ENCODE measurements around the gene SELENON. TPM values are rescaled to one million over a fixed set of nuclear protein-coding genes. Genes with fewer than 3 reads are reported as not detected.

Gene SELENON, protein sequence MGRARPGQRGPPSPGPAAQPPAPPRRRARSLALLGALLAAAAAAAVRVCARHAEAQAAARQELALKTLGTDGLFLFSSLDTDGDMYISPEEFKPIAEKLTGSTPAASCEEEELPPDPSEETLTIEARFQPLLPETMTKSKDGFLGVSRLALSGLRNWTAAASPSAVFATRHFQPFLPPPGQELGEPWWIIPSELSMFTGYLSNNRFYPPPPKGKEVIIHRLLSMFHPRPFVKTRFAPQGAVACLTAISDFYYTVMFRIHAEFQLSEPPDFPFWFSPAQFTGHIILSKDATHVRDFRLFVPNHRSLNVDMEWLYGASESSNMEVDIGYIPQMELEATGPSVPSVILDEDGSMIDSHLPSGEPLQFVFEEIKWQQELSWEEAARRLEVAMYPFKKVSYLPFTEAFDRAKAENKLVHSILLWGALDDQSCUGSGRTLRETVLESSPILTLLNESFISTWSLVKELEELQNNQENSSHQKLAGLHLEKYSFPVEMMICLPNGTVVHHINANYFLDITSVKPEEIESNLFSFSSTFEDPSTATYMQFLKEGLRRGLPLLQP
- polyA plus RNA-seq (2013, experiment 1 of 4), result 133 TPM
- polyA plus RNA-seq (2013, experiment 2 of 4), result 139 TPM
- 118 TPM for polyA plus RNA-seq (2013, experiment 3 of 4)
- polyA plus RNA-seq (2013, experiment 4 of 4), result 124 TPM

DNA sequence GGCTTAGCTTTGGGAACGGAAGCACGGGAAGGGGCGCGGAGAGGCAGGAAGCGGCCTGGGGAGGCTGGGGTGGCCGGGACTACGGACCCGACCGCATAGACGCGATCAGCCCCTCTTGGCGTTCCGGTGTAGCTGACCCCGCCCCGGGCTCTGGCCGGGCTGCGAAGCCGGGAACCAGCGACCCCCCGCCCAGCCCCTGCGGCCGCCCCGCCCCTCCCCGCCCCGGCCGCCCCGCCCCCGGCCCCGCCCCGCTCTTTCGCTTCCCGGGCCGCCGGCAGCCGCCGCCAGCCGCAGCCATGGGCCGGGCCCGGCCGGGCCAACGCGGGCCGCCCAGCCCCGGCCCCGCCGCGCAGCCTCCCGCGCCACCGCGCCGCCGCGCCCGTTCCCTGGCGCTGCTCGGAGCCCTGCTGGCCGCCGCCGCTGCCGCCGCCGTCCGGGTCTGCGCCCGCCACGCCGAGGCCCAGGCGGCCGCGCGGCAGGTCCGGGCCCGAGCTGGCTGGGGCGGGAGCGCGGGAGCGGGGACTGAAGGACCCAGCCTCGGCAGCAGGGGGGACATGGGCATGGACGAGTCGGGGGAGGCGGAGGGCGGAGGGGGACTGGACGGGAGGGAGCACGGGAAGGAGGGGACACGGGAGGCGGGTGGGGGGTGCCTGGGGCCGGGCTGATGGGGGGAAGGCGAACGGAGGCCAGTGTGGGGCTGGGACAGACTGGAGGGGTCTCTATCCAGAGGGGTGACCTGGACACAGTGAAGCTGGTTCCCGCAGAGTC, at the start of gene SELENON:
Gene SELENON, plus strand, starts transcription at position 259 of the 768 bp plus-strand sequence. Its CDS starts 38 bp downstream, at position 297.
- Histone ChIP-seq H3K27ac (ENCODE audit: insufficient read depth, low read depth, low read length, poor library complexity, severe bottlenecking) (no peak within 1 kb of the TSS), H3K4me3 (ENCODE audit: insufficient read depth, low read depth, low read length) (peak within 1 kb of the TSS; percentile 50), H3K36me3 (ENCODE audit: control insufficient read depth, insufficient read depth, low read length) (no peaks in the 10 kb centered on the region), H3K4me1 (ENCODE audit: control insufficient read depth, insufficient read depth, low read length) (peaks cover 22% of the 10 kb centered on the region), H3K27me3 (ENCODE audit: control insufficient read depth, insufficient read depth, low read length, poor library complexity, severe bottlenecking) (no peaks in the 10 kb centered on the region), H3K9me3 (ENCODE audit: control insufficient read depth, low read length) (no peaks in the 10 kb centered on the region)
- 1% methylated on average over 91 of the region's 91 CpGs for WGBS, 2 experiments

DNA sequence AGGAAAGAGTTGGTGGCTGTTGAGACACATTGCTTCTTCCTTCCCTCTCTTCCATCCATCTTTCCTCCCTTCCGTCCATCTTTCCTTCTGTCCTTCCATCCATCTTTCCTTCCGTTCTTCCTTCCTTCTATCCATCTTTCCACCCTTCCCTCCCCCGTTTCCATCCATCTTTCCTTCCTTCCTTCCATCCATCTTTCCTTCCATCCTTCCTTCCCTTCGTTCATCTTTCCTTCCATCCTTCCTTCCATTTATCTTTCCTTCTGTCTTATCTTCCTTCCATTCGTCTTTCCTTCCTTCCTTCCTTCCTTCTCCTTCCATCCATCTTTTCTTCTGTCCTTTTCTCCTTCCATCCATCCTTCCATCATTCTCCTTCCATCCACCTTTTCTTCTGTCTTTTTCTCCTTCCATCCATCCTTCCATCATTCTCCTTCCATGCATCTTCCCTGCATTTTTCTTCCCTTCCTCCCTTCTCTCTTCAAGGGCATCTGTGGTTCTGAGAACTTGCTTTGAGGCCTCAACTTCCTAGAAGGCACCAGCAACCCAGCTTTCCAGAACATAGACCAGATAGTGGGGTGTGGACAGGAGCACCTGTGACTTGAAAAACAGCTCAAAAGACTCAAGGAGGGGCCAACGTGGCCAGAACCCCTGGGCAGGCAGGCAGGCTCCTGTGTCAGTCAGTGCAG, 48.9 kb upstream of the SELENON start:
- H3K27me3 ChIP-seq (ENCODE audit: control insufficient read depth, insufficient read depth, low read length, poor library complexity, severe bottlenecking), result no peaks in the 10 kb centered on the region
- 82 to 83% methylated on average over 6 of the region's 6 CpGs for WGBS, 2 experiments
- H3K36me3 ChIP-seq (ENCODE audit: control insufficient read depth, insufficient read depth, low read length), result no peaks in the 10 kb centered on the region

DNA sequence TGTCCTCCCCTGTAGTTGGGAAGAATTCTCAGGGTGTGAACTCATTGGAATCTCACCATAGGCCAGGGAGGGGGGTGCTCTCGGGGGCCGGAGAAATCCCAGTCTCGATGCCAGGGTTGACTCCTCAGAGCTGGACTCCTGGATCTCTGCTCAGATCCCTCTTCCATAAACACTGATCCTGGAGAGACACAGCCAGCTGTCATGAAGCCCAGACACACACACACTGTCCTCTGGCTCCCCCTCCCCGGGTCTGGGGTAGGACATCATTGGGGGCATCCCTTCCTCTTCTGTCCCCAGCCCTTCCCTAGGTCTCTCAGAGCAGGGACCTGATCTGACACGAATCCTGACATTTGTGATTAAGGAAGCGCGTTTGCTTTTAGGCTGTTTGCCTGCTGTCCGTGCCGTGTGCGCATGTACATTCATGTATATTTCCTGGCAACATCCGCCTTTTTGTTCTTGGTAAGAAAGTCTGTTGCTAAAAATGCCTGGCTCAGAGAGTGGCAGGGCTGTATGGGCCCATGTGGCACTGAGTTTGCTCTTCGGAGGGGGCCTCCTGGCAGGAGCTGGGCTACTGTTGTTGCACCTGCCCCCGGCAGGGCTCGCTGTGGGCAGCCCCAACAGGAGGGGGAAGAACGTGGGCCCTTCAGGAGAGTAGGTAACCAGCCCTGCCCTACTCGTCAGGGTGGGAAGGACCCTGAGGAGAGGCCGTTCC, 45.4 kb upstream of the SELENON start:
- no peaks in the 10 kb centered on the region for H3K27me3 ChIP-seq (ENCODE audit: control insufficient read depth, insufficient read depth, low read length, poor library complexity, severe bottlenecking)
- 91% methylated on average over 17 of the region's 17 CpGs for WGBS, 2 experiments
- H3K27ac ChIP-seq (ENCODE audit: insufficient read depth, low read depth, low read length, poor library complexity, severe bottlenecking), result no peak overlapping the region

More for the DNA sequence above, 48.9 kb upstream of the SELENON start:
- Histone ChIP-seq H3K4me3 (ENCODE audit: insufficient read depth, low read depth, low read length) (no peak overlapping the region), H3K4me1 (ENCODE audit: control insufficient read depth, insufficient read depth, low read length) (no peaks in the 10 kb centered on the region), H3K27ac (ENCODE audit: insufficient read depth, low read depth, low read length, poor library complexity, severe bottlenecking) (no peak overlapping the region), H3K9me3 (ENCODE audit: control insufficient read depth, low read length) (no peaks in the 10 kb centered on the region)

DNA sequence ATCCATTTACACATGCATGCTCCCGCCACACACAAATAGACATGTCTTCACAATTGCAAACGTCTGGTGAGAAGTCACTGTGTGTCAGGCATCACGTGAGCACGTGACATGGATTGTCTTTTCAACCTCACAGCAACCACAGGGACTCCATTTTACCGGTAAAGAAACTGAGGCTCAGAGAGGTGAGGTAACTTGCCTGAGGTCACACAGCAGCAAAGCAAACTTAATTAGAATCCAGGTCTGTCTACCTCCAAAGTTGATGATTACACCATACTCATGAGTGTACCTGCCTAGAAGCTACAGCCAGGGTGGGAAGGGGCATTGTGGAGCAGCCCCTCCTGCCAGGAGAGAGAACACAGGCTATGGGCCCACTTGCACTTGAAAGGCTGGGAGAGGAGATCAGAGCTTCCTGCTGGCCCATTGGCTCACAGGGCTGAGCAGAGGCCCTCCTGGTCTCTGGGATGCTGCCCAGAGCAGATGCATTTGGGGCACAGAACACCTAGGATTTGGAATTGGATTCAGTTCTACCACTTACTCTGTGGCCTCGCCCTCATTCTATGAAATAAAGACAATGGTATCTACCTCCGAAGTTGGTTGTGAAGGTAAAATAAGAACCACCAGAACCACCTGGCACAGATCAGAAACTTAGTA, 44.4 kb upstream of the SELENON start:
- Histone ChIP-seq H3K36me3 (ENCODE audit: control insufficient read depth, insufficient read depth, low read length) (no peaks in the 10 kb centered on the region), H3K27ac (ENCODE audit: insufficient read depth, low read depth, low read length, poor library complexity, severe bottlenecking) (no peak overlapping the region), H3K4me3 (ENCODE audit: insufficient read depth, low read depth, low read length) (no peak overlapping the region), H3K4me1 (ENCODE audit: control insufficient read depth, insufficient read depth, low read length) (peaks cover 12% of the 10 kb centered on the region), H3K27me3 (ENCODE audit: control insufficient read depth, insufficient read depth, low read length, poor library complexity, severe bottlenecking) (no peaks in the 10 kb centered on the region), H3K9me3 (ENCODE audit: control insufficient read depth, low read length) (no peaks in the 10 kb centered on the region)
- 91 to 96% methylated on average over 6 of the region's 7 CpGs for WGBS, 2 experiments

More for the DNA sequence above, 45.4 kb upstream of the SELENON start:
- Histone ChIP-seq H3K4me1 (ENCODE audit: control insufficient read depth, insufficient read depth, low read length) (peaks cover 12% of the 10 kb centered on the region), H3K4me3 (ENCODE audit: insufficient read depth, low read depth, low read length) (no peak overlapping the region), H3K9me3 (ENCODE audit: control insufficient read depth, low read length) (no peaks in the 10 kb centered on the region), H3K36me3 (ENCODE audit: control insufficient read depth, insufficient read depth, low read length) (no peaks in the 10 kb centered on the region)

DNA sequence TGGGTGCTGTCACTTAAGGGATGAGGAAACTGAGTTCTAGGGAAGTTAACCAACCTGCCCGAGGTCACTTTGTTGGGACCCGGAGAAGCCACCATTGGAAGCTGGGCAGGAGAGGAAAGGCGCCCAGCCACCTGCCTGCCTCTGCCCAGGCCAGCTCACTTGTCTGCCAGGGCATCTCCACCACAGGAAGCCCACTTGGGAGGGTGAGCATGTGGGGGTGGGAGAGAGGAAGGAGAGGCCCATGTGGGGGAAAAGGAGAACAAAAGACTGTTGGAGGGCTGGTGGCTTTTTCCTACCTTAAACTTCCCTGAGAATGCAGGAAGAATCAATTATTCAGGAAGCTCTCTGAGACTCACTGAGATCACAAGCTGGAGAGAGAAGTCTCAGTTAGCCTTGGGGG, 43.8 kb upstream of the SELENON start:
- WGBS, 2 experiments, result 95 to 97% methylated on average over 3 of the region's 3 CpGs
- Histone ChIP-seq H3K4me3 (ENCODE audit: insufficient read depth, low read depth, low read length) (no peak overlapping the region), H3K27ac (ENCODE audit: insufficient read depth, low read depth, low read length, poor library complexity, severe bottlenecking) (no peak overlapping the region), H3K4me1 (ENCODE audit: control insufficient read depth, insufficient read depth, low read length) (peaks cover 12% of the 10 kb centered on the region), H3K9me3 (ENCODE audit: control insufficient read depth, low read length) (no peaks in the 10 kb centered on the region), H3K27me3 (ENCODE audit: control insufficient read depth, insufficient read depth, low read length, poor library complexity, severe bottlenecking) (no peaks in the 10 kb centered on the region), H3K36me3 (ENCODE audit: control insufficient read depth, insufficient read depth, low read length) (no peaks in the 10 kb centered on the region)

DNA sequence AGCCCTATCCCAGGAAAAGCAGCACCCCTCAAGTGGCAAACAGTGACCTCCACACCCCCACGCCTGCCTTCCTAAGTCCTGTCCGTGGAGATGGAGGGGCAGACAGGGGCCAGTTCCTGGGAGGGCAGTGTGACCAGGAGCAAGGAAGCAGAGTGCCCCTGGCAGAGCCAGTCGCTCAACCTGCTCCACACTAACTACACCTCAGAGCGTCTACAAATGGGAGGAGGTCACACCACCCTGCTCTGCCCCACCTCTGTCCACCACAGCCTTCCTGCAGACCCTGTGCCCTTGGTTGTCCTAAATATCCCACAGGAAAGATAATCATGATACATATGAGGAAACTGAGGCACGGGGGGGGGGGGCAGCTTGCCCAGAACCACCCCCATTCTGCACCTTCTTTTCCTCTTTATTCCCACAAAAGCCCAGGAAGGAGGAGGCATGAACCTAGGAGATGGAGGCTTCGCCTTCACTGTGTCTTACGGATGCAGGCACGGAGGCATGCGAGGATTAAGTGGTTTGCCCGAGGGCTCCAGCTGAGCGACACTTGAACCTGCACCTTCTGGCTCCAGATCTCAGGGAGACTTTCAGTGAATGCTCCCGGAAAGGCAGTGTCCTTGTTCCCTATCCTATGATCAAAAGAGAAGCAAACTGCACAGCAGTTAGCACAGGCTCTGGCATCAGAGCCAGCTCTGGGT, 42.7 kb upstream of the SELENON start:
- H3K36me3 ChIP-seq (ENCODE audit: control insufficient read depth, insufficient read depth, low read length), result no peaks in the 10 kb centered on the region
- H3K27me3 ChIP-seq (ENCODE audit: control insufficient read depth, insufficient read depth, low read length, poor library complexity, severe bottlenecking), result no peaks in the 10 kb centered on the region
- H3K4me1 ChIP-seq (ENCODE audit: control insufficient read depth, insufficient read depth, low read length), result peaks cover 12% of the 10 kb centered on the region
- H3K27ac ChIP-seq (ENCODE audit: insufficient read depth, low read depth, low read length, poor library complexity, severe bottlenecking), result no peak overlapping the region
- 60 to 65% methylated on average over 11 to 12 of the region's 12 CpGs for WGBS, 2 experiments
- no peaks in the 10 kb centered on the region for H3K9me3 ChIP-seq (ENCODE audit: control insufficient read depth, low read length)
- H3K4me3 ChIP-seq (ENCODE audit: insufficient read depth, low read depth, low read length), result no peak overlapping the region

DNA sequence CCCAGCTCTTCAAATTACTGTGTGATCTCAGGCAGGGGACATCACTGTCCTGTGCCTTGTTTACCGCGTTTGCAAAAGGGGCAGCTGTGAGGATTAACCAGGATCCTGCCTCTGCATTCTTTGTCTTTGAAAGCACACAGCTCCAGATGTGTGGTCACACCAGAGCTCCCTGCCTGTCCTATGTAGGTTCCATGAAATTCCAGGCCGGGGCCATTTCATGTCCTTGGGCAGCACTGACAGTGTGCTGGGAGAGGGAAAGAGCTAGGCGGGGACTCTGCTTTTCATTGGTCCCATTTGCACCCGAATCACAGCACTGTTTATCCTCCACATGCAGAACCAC, 42.2 kb upstream of the SELENON start:
- Histone ChIP-seq H3K27me3 (ENCODE audit: control insufficient read depth, insufficient read depth, low read length, poor library complexity, severe bottlenecking) (no peaks in the 10 kb centered on the region), H3K36me3 (ENCODE audit: control insufficient read depth, insufficient read depth, low read length) (no peaks in the 10 kb centered on the region), H3K9me3 (ENCODE audit: control insufficient read depth, low read length) (no peaks in the 10 kb centered on the region), H3K4me1 (ENCODE audit: control insufficient read depth, insufficient read depth, low read length) (peaks cover 12% of the 10 kb centered on the region), H3K27ac (ENCODE audit: insufficient read depth, low read depth, low read length, poor library complexity, severe bottlenecking) (no peak overlapping the region), H3K4me3 (ENCODE audit: insufficient read depth, low read depth, low read length) (no peak overlapping the region)
- 47 to 48% methylated on average over 5 of the region's 5 CpGs for WGBS, 2 experiments

DNA sequence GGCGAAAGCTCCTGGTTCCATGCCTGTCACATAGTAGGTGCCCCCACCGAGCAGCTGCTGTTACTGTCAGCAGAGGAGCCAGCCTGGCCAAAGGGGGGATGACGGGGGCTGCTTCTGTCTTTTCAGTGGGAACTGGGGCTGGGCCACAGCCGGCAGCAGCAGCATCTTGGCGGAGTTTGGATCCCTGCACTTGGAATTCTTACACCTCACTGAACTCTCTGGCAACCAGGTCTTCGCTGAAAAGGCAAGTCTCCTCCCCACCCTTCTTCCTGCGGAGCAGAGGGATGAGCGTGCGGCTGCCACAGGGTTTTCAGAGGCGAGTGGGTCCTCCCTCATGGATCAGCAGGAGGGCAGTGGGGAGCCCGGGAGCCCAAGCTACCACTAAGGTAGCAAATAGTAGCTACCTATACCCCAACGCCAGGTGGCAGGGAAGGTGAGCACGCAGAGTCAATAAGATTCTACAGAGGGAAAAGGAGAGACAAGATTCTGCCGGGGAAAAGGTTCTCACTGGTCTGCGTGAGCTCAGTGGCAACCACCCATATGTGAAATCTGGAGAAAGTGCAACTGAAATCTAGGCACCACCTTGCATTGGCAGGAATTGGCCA, 41.4 kb upstream of the SELENON start:
- no peaks in the 10 kb centered on the region for H3K9me3 ChIP-seq (ENCODE audit: control insufficient read depth, low read length)
- 72 to 76% methylated on average over 15 of the region's 15 CpGs for WGBS, 2 experiments
- peaks cover 12% of the 10 kb centered on the region for H3K4me1 ChIP-seq (ENCODE audit: control insufficient read depth, insufficient read depth, low read length)
- no peaks in the 10 kb centered on the region for H3K36me3 ChIP-seq (ENCODE audit: control insufficient read depth, insufficient read depth, low read length)
- H3K27ac ChIP-seq (ENCODE audit: insufficient read depth, low read depth, low read length, poor library complexity, severe bottlenecking), result no peak overlapping the region
- no peak overlapping the region for H3K4me3 ChIP-seq (ENCODE audit: insufficient read depth, low read depth, low read length)
- H3K27me3 ChIP-seq (ENCODE audit: control insufficient read depth, insufficient read depth, low read length, poor library complexity, severe bottlenecking), result no peaks in the 10 kb centered on the region
